BJ (cell line): ENCODE data around the gene PLA2G6. TPM values are rescaled to one million over a fixed set of nuclear protein-coding genes. Genes with fewer than 3 reads are reported as not detected.

Source experiments
- CTCF ChIA-PET: fragments of 350-600 bp; formaldehyde crosslinking; extraction: SDS; loops from one replicate; lab custom pipeline; 2021; ENCODE audit warnings: antibody characterized with exemption, inconsistent platforms; lab: Yijun Ruan, JAX
- POLR2A ChIA-PET: fragments of 300-600 bp; sonication (Branson Sonifier 250); formaldehyde crosslinking; extraction: SDS; loops from one replicate; lab custom pipeline; 2021; ENCODE audit warnings: antibody characterized with exemption; lab: Charles Lee
- DNase-seq: peaks from one replicate; pipeline ENCODE4 v3.0.0-alpha.2; 2011; ENCODE audit warnings: low read depth
- H3K27me3 ChIP-seq: 2 replicates; pipeline ENCODE4 v1.6.0; 2011; ENCODE audit warnings: low read length; ENCODE audit not compliant: control insufficient read depth, insufficient read depth
- H3K36me3 ChIP-seq: 2 replicates; pipeline ENCODE4 v1.5.1; 2011; ENCODE audit warnings: low read length; ENCODE audit not compliant: control insufficient read depth, insufficient read depth
- H3K4me3 ChIP-seq: 2 replicates; pipeline ENCODE4 v1.5.1; 2011; ENCODE audit warnings: low read depth, mild to moderate bottlenecking, control low read depth, low read length
- CTCF ChIP-seq: IDR thresholded peaks from 2 replicates; pipeline ENCODE4 v1.5.1; 2011; ENCODE audit warnings: low read depth, mild to moderate bottlenecking, control low read depth, inconsistent platforms, low read length, moderate library complexity; ENCODE audit not compliant: insufficient read depth
- polyA plus RNA-seq: library from polyadenylated mRNA; depleted of rRNA; stranded (reverse); fragments of >200 nt; gene quantifications from 2 replicates; pipeline ENCODE4 v1.2.3, GENCODE V29; 2011

The PLA2G6 gene
- polyA plus RNA-seq, 1 experiment, result 14.9 TPM

GRCh38 chr22:38072322-38073149 is 109.1 kb downstream of the PLA2G6 start:
- no peak for TF ChIP-seq CTCF
- ChIA-PET POLR2A (no interaction called here), CTCF (interaction anchor here (1.4 kb wide), 1 partner anchor 42 kb away, joined by 3 read pairs; no protein-coding TSS in a partner anchor)
- no peak for DNase-seq
- H3K4me3 ChIP-seq, result no peak overlapping the region
- no peaks in the 10 kb centered on the region for H3K27me3 ChIP-seq
- H3K36me3 ChIP-seq, result peaks cover 15% of the 10 kb centered on the region

GRCh38 chr22:38071421-38072321 is 110.0 kb downstream of the PLA2G6 start:
- no peaks in the 10 kb centered on the region for H3K27me3 ChIP-seq
- TF ChIP-seq CTCF, result no peak
- peaks cover 15% of the 10 kb centered on the region for H3K36me3 ChIP-seq
- ChIA-PET POLR2A (no interaction called here), CTCF (interaction anchor here (0.6 to 1.4 kb wide), 3 partner anchors 20 to 235 kb away, joined by 3 read pairs; no protein-coding TSS in a partner anchor)
- no peak overlapping the region for H3K4me3 ChIP-seq
- DNase-seq, result no peak

GRCh38 chr22:38070250-38070921 is 111.2 kb downstream of the PLA2G6 start:
- no peak for TF ChIP-seq CTCF
- no peak overlapping the region for H3K4me3 ChIP-seq
- no peak for DNase-seq
- ChIA-PET POLR2A (no interaction called here), CTCF (interaction anchor here (0.6 to 2.8 kb wide), 7 partner anchors 12 to 514 kb away, joined by 3 to 14 read pairs (median 5); partner anchors contain the start of genes PICK1 and SLC16A8)
- H3K36me3 ChIP-seq, result peaks cover 19% of the 10 kb centered on the region
- H3K27me3 ChIP-seq, result no peaks in the 10 kb centered on the region

- peak; percentile 75 for TF ChIP-seq CTCF
- no peaks in the 10 kb centered on the region for H3K27me3 ChIP-seq
- DNase-seq, result no peak
- no peak overlapping the region for H3K4me3 ChIP-seq
- ChIA-PET CTCF (interaction anchor here (0.6 to 2.8 kb wide), 17 partner anchors 11 to 783 kb away, joined by 3 to 14 read pairs (median 3); partner anchors contain the start of genes KDELR3, PICK1 and SLC16A8), POLR2A (no interaction called here)
- H3K36me3 ChIP-seq, result peaks cover 24% of the 10 kb centered on the region
These were observed 112.0 kb downstream of the PLA2G6 start for GRCh38 chr22:38069372-38070249.
